Measurements from ENCODE around the gene CIDEC.
"Not testable (repeated sequence)": the region's sequence is repeated elsewhere in the genome, so short reads cannot be mapped to it uniquely, and the experiment has no call there.

The CIDEC gene

GRCh38 chr3:9900965-9901415, 20.9 kb upstream of the CIDEC start:
- DNase-seq, result not testable (repeated sequence)

- no peak for DNase-seq
Measured at GRCh38 chr3:9899289-9899791, 19.3 kb upstream of the CIDEC start.

- no peak for DNase-seq
Measured at GRCh38 chr3:9898467-9899241, 18.6 kb upstream of the CIDEC start.

GRCh38 chr3:9897408-9898372, 17.6 kb upstream of the CIDEC start:
- DNase-seq, result no peak

GRCh38 chr3:9896755-9897407, 16.8 kb upstream of the CIDEC start:
- not testable (repeated sequence) for DNase-seq

GRCh38 chr3:9895715-9896114, 15.7 kb upstream of the CIDEC start:
- not testable (repeated sequence) for DNase-seq

- no peak for DNase-seq
Measured at GRCh38 chr3:9893739-9894138, 13.7 kb upstream of the CIDEC start.

GRCh38 chr3:9891072-9891622, 11.1 kb upstream of the CIDEC start:
- DNase-seq, result no peak

- no peak for DNase-seq
Measured at GRCh38 chr3:9890249-9891071, 10.4 kb upstream of the CIDEC start, which contains the start of gene JAGN1. Gene JAGN1, plus strand, starts transcription at chr3:9890610. Its CDS starts 113 bp downstream, at chr3:9890723.

- no peak for DNase-seq
Measured at GRCh38 chr3:9889405-9889804, 9.4 kb upstream of the CIDEC start.

GRCh38 chr3:9888540-9888939, 8.5 kb upstream of the CIDEC start:
- DNase-seq, result no peak

- no peak for DNase-seq
Measured at GRCh38 chr3:9887480-9887879, 7.4 kb upstream of the CIDEC start.

- no peak for DNase-seq
Measured at GRCh38 chr3:9886328-9886727, 6.3 kb upstream of the CIDEC start.

GRCh38 chr3:9884555-9885165, 4.6 kb upstream of the CIDEC start:
- DNase-seq, result no peak

GRCh38 chr3:9883706-9884554, 3.9 kb upstream of the CIDEC start:
- no peak for DNase-seq

GRCh38 chr3:9881441-9881840, 1.4 kb upstream of the CIDEC start:
- DNase-seq, result no peak

- no peak for DNase-seq
Measured at GRCh38 chr3:9878700-9879099, 1.4 kb downstream of the CIDEC start.

GRCh38 chr3:9876991-9877390, 3.1 kb downstream of the CIDEC start:
- DNase-seq, result no peak

GRCh38 chr3:9876255-9876654, 3.8 kb downstream of the CIDEC start:
- not testable (repeated sequence) for DNase-seq

GRCh38 chr3:9875448-9875847, 4.6 kb downstream of the CIDEC start:
- no peak for DNase-seq
